ENCODE measurements around the gene CXCR2.

Gene CXCR2

GRCh38 chr2:218081695-218082094 lies 44.1 kb upstream of the CXCR2 start:
- no peak for TF ChIP-seq CTCF (IDR thresholded peaks at IDR 0.05; ENCODE audit: poor library complexity, severe bottlenecking)
- DNase-seq (ENCODE audit: low spot score): no peak

DNA sequence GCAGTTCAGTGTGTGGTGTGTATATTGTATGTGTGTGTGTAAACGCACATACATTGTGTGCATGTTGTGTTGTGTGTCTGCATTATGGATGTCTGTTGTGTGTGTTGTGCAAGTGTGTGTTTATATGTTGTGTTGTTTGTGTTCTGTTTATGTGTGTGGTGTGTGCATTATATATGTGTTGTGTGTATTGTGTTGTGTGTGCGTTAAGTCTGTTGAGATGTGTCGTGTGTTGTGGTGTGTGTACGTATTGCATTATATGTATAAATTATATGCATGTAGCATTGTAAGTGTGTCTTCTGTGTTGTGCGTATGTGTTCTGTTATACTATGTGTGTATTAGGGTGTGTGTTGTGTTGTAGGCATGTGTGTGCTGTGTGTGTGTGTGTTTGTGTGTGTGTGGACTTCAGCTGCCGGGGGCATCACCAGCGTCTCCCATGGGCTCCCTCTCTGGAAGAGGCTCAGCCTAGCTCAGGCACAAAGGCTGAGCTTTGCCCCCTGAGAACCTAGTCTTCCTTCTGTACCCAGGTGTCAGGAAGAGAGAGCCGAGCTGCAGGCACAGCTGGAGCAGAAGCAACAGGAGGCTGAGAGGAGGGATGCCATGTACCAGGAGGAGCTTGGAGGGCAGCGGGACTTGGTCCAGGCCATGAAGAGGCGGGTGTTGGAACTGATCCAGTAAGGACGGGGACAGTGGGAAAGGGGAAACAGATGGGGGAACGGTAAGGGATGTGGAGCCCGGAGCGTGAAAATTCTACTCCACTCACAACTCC lies 43.1 kb upstream of the CXCR2 start:
- TF ChIP-seq CTCF (IDR thresholded peaks at IDR 0.05; ENCODE audit: poor library complexity, severe bottlenecking): no peak
- no peaks in the 10 kb centered on the region for H3K27me3 ChIP-seq (ENCODE audit: insufficient read depth, poor library complexity, severe bottlenecking)
- H3K27ac ChIP-seq (ENCODE audit: poor library complexity, severe bottlenecking): no peak overlapping the region
- DNase-seq (ENCODE audit: low spot score) (no peak), ATAC-seq (ENCODE audit: low read depth) (0 out of 3 replicates have a peak, but pooled peaks have one; percentile 23)
- peaks cover 3% of the 10 kb centered on the region for H3K9me3 ChIP-seq (ENCODE audit: severe bottlenecking)
- H3K4me1 ChIP-seq (ENCODE audit: insufficient read depth, poor library complexity, severe bottlenecking): no peaks in the 10 kb centered on the region
- H3K36me3 ChIP-seq (ENCODE audit: low read depth): no peaks in the 10 kb centered on the region
- H3K4me3 ChIP-seq (ENCODE audit: severe bottlenecking): no peak overlapping the region

More at GRCh38 chr2:218081695-218082094, 44.1 kb upstream of the CXCR2 start:
- no peaks in the 10 kb centered on the region for H3K4me1 ChIP-seq (ENCODE audit: insufficient read depth, poor library complexity, severe bottlenecking)
- no peaks in the 10 kb centered on the region for H3K36me3 ChIP-seq (ENCODE audit: low read depth)
- H3K27ac ChIP-seq (ENCODE audit: poor library complexity, severe bottlenecking): no peak overlapping the region
- no peaks in the 10 kb centered on the region for H3K27me3 ChIP-seq (ENCODE audit: insufficient read depth, poor library complexity, severe bottlenecking)
- peaks cover 3% of the 10 kb centered on the region for H3K9me3 ChIP-seq (ENCODE audit: severe bottlenecking)
- ATAC-seq (ENCODE audit: low read depth): no peak
- H3K4me3 ChIP-seq (ENCODE audit: severe bottlenecking): no peak overlapping the region

DNA sequence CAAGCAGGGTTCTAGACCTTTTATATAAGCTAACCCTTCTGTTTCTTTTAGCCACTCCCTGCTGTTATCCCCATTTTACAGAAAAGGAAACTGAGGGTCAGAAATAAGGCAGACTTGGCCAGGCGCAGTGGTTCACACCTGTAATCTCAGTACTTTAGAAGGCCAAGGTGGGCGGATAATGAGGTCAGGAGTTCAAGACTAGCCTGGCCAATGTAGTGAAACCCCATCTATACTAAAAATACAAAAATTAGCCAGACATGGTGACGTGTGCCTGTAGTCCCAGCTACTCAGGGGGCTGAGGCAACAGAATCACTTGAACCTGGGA lies 42.5 kb upstream of the CXCR2 start:
- H3K9me3 ChIP-seq (ENCODE audit: severe bottlenecking): peaks cover 3% of the 10 kb centered on the region
- H3K4me1 ChIP-seq (ENCODE audit: insufficient read depth, poor library complexity, severe bottlenecking): no peaks in the 10 kb centered on the region
- no peaks in the 10 kb centered on the region for H3K27me3 ChIP-seq (ENCODE audit: insufficient read depth, poor library complexity, severe bottlenecking)
- H3K27ac ChIP-seq (ENCODE audit: poor library complexity, severe bottlenecking): no peak overlapping the region
- no peak for TF ChIP-seq CTCF (IDR thresholded peaks at IDR 0.05; ENCODE audit: poor library complexity, severe bottlenecking)
- ATAC-seq (ENCODE audit: low read depth) (no peak), DNase-seq (ENCODE audit: low spot score) (no peak)
- H3K4me3 ChIP-seq (ENCODE audit: severe bottlenecking): no peak overlapping the region
- H3K36me3 ChIP-seq (ENCODE audit: low read depth): no peaks in the 10 kb centered on the region

GRCh38 chr2:218086478-218086877 lies 39.4 kb upstream of the CXCR2 start:
- Histone ChIP-seq H3K27ac (ENCODE audit: poor library complexity, severe bottlenecking) (no peak overlapping the region), H3K36me3 (ENCODE audit: low read depth) (no peaks in the 10 kb centered on the region), H3K4me3 (ENCODE audit: severe bottlenecking) (no peak overlapping the region), H3K27me3 (ENCODE audit: insufficient read depth, poor library complexity, severe bottlenecking) (no peaks in the 10 kb centered on the region), H3K4me1 (ENCODE audit: insufficient read depth, poor library complexity, severe bottlenecking) (no peaks in the 10 kb centered on the region), H3K9me3 (ENCODE audit: severe bottlenecking) (peaks cover 3% of the 10 kb centered on the region)
- DNase-seq (ENCODE audit: low spot score) (no peak), ATAC-seq (ENCODE audit: low read depth) (no peak)
- TF ChIP-seq CTCF (IDR thresholded peaks at IDR 0.05; ENCODE audit: poor library complexity, severe bottlenecking): no peak

DNA sequence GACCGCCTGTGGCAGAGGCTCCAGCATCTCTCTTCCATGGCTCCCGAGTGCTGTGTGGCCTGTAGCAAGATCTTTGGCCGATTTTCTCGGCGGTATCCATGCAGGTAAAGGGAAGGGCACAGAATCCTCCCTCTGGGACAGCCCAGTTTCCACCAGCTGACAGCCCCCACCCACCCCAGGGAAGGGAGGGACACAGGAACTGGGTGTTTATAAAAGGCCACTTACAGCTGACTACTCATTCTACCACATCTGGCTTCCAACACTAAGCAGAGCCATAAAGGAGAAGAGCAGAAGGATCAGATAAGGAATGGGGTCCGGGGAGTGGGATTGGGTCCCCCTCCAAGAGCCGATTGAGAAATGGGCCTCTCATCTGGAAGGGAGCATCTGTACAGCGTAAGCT lies 36.6 kb upstream of the CXCR2 start:
- Histone ChIP-seq H3K36me3 (ENCODE audit: low read depth) (no peaks in the 10 kb centered on the region), H3K9me3 (ENCODE audit: severe bottlenecking) (peaks cover 3% of the 10 kb centered on the region), H3K27me3 (ENCODE audit: insufficient read depth, poor library complexity, severe bottlenecking) (no peaks in the 10 kb centered on the region), H3K4me1 (ENCODE audit: insufficient read depth, poor library complexity, severe bottlenecking) (no peaks in the 10 kb centered on the region), H3K27ac (ENCODE audit: poor library complexity, severe bottlenecking) (no peak overlapping the region), H3K4me3 (ENCODE audit: severe bottlenecking) (no peak overlapping the region)
- no peak for DNase-seq (ENCODE audit: low spot score)
- no peak for TF ChIP-seq CTCF (IDR thresholded peaks at IDR 0.05; ENCODE audit: poor library complexity, severe bottlenecking)
- no peak for ATAC-seq (ENCODE audit: low read depth)

All from RWPE2 (cell line).